ENCODE measurements around the gene GIMAP7. TPM values are rescaled to one million over a fixed set of nuclear protein-coding genes. Genes with fewer than 3 reads are reported as not detected.

Gene GIMAP7
- total RNA-seq, 4 donors from 2014 or later: 15.8 to 22.0 (median 19.9) TPM

DNA sequence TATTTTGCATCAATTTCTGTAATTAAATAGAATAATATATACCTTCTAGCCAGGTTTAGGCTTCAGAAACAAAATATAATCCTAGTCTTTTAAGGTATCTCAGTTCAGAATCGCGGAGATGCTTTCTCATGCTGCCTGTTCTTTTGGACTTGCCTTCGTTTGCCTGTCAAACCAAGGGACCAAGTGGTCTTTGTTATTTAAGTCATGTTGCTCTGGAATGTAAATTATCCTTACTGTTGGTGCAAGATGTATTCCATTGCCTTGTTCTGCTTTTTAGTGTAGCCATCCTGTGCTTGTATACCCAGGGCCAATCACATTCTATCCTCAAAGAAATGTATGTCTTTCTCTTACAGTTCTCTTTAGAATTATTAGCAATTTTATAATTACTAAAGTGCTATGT, 51.5 kb downstream of the GIMAP7 start:
- DNase-seq (ENCODE audit: extremely low spot score): no peak
- WGBS: 44% methylated on average over 3 of the region's 3 CpGs
- Histone ChIP-seq H3K36me3 (peaks cover 0 to 15% (median 3%) of the 10 kb centered on the region in 4 donors), H3K9me3 (no peaks in the 10 kb centered on the region), H3K27ac (replicated peaks in 1 of 4) (no peak overlapping the region), H3K4me1 (no peaks in the 10 kb centered on the region), H3K4me3 (no peak overlapping the region), H3K27me3 (no peaks in the 10 kb centered on the region)
- TF ChIP-seq EP300 (IDR thresholded peaks at IDR 0.05): no peak
- no peak for TF ChIP-seq POLR2AphosphoS5 (IDR thresholded peaks at IDR 0.05)
- TF ChIP-seq POLR2A (IDR thresholded peaks at IDR 0.05; ENCODE audit: low read depth): no peak
- no peak for TF ChIP-seq CTCF (IDR thresholded peaks at IDR 0.05)
- intact Hi-C loops (cut with DNase I): no loop called here

DNA sequence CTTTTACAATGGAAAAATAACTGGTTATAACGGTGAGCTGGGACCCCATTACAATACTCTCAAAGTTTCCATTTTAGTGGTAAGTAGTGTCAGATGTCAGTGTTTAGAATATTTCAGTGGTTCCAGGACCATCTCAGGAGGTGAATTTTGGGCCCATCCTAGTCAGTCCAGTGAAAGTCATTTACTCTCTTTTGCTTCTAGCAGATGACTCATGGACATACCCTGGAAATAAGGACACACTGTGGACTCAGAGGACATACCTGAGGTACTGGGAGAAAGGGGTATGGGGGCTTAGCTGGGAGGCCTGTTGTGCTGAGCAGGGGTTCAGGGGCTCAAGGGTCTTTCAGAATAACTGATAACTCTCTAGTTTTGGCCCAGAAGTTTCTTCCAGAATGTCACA, 51.9 kb downstream of the GIMAP7 start:
- Histone ChIP-seq H3K4me3 (no peak overlapping the region), H3K9me3 (no peaks in the 10 kb centered on the region), H3K27me3 (no peaks in the 10 kb centered on the region), H3K36me3 (peaks cover 0 to 20% (median 4%) of the 10 kb centered on the region in 4 donors), H3K4me1 (no peaks in the 10 kb centered on the region), H3K27ac (replicated peaks in 1 of 4) (peak overlapping the region in 1 of 4 donors; percentile 2)
- no peak for TF ChIP-seq CTCF (IDR thresholded peaks at IDR 0.05)
- no peak for TF ChIP-seq POLR2A (IDR thresholded peaks at IDR 0.05; ENCODE audit: low read depth)
- TF ChIP-seq POLR2AphosphoS5 (IDR thresholded peaks at IDR 0.05): no peak
- TF ChIP-seq EP300 (IDR thresholded peaks at IDR 0.05): no peak
- DNase-seq (ENCODE audit: extremely low spot score): no peak
- 90% methylated on average over 1 of the region's 1 CpG for WGBS
- intact Hi-C loops (cut with DNase I): no loop called here

DNA sequence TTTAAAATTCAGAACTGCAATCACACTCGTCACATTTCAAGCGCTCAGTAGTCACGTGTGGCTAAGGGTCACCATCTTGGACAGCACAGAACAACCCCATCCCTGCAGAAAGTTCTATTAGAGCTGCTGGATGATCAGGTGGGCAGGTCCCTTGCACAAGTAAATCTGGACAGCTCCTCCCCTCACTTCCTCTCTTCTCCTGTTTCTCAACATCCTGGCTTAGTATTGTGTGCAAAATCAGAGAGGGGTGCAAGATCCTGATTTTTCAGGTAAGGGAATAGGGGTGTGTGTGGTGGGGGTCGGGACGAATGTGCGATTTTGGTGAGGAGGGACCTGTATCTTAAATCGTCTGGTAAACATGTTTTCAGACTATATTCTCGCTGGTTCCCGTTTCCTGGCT, 52.5 kb downstream of the GIMAP7 start, which contains the start of gene GIMAP4:
TSS of gene GIMAP4 (plus strand) at position 222 of the 400 bp plus-strand sequence. CDS start 2,512 bp downstream, outside the sequence.
- DNase-seq (ENCODE audit: extremely low spot score): no peak
- Histone ChIP-seq H3K27me3 (no peaks in the 10 kb centered on the region), H3K9me3 (no peaks in the 10 kb centered on the region), H3K36me3 (peaks cover 0 to 25% (median 7%) of the 10 kb centered on the region in 4 donors), H3K27ac (replicated peaks in 1 of 4) (peak within 1 kb of the TSS; percentile 65 to 70 (median 68)), H3K4me3 (peak within 1 kb of the TSS; percentile 45 to 61 (median 48)), H3K4me1 (no peaks in the 10 kb centered on the region)
- WGBS: 55% methylated on average over 9 of the region's 9 CpGs
- intact Hi-C loops (cut with DNase I): no loop called here
- TF ChIP-seq POLR2AphosphoS5 (IDR thresholded peaks at IDR 0.05) (peak; percentile 51 to 75), EP300 (IDR thresholded peaks at IDR 0.05) (no peak), CTCF (IDR thresholded peaks at IDR 0.05) (no peak), POLR2A (IDR thresholded peaks at IDR 0.05; ENCODE audit: low read depth) (no peak)

- peaks cover 0 to 33% (median 13%) of the 10 kb centered on the region in 4 donors for H3K36me3 ChIP-seq
- H3K27me3 ChIP-seq: no peaks in the 10 kb centered on the region
- WGBS: 57% methylated on average over 3 of the region's 3 CpGs
- peaks cover 0 to 4% (median 0%) of the 10 kb centered on the region in 4 donors for H3K9me3 ChIP-seq
- intact Hi-C loops (cut with DNase I): no loop called here
- no peaks in the 10 kb centered on the region for H3K4me1 ChIP-seq
- H3K27ac ChIP-seq (replicated peaks in 1 of 4): peak overlapping the region; percentile 65 to 70 (median 68)
- peak overlapping the region; percentile 45 to 61 (median 48) for H3K4me3 ChIP-seq
- TF ChIP-seq CTCF (IDR thresholded peaks at IDR 0.05): no peak
- no peak for TF ChIP-seq EP300 (IDR thresholded peaks at IDR 0.05)
- TF ChIP-seq POLR2AphosphoS5 (IDR thresholded peaks at IDR 0.05): no peak
- no peak for TF ChIP-seq POLR2A (IDR thresholded peaks at IDR 0.05; ENCODE audit: low read depth)
- no peak for DNase-seq (ENCODE audit: extremely low spot score)
Measured at GRCh38 chr7:150567871-150568301, 53.2 kb downstream of the GIMAP7 start.

- Histone ChIP-seq H3K27me3 (no peaks in the 10 kb centered on the region), H3K27ac (replicated peaks in 1 of 4) (peak overlapping the region; percentile 6 to 70 (median 49)), H3K4me3 (peak overlapping the region; percentile 45 to 61 (median 48)), H3K4me1 (no peaks in the 10 kb centered on the region), H3K36me3 (peaks cover 0 to 39% (median 14%) of the 10 kb centered on the region in 4 donors), H3K9me3 (peaks cover 0 to 4% (median 0%) of the 10 kb centered on the region in 4 donors)
- intact Hi-C loops (cut with DNase I): no loop called here
- DNase-seq (ENCODE audit: extremely low spot score): no peak
- 49% methylated on average over 2 of the region's 2 CpGs for WGBS
- TF ChIP-seq CTCF (IDR thresholded peaks at IDR 0.05): no peak
- TF ChIP-seq POLR2A (IDR thresholded peaks at IDR 0.05; ENCODE audit: low read depth): no peak
- no peak for TF ChIP-seq POLR2AphosphoS5 (IDR thresholded peaks at IDR 0.05)
- no peak for TF ChIP-seq EP300 (IDR thresholded peaks at IDR 0.05)
Measured at GRCh38 chr7:150568714-150569113, 54.0 kb downstream of the GIMAP7 start.
